Measurements from ENCODE around the gene TSFM.
"Not testable (repeated sequence)": the region's sequence is repeated elsewhere in the genome, so short reads cannot be mapped to it uniquely, and the experiment has no call there.

TSFM gene

DNA sequence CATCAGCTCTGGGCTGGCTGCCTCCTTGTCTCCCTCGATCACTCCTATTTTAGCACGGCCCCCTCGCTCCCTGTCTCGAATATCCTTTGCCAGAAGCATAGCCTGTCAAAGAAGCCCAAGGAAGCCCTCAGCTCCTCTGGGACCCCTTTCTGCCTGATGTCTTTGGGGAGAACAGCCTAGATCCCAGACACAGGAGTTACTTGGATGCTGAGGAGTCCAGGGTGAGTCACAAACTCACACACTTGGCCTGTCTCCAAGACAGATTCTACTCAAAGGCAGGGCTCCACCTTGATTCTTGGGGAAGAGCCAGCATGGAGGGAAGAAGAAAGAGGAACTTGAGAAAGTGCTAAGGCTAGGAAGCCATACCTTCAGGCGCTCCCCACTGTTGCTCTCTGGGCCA lies 27.9 kb downstream of the TSFM start:
- DNase-seq (no peak), ATAC-seq (no peak)
- H3K4me1 Mint-ChIP-seq, result peaks cover 4% of the 10 kb centered on the region
- H3K9me3 Mint-ChIP-seq, result no peaks in the 10 kb centered on the region
- no peak overlapping the region for H3K4me3 Mint-ChIP-seq
- peak overlapping the region; percentile 43 to 76 for H3K27ac Mint-ChIP-seq
- H3K27me3 Mint-ChIP-seq, result no peaks in the 10 kb centered on the region

DNA sequence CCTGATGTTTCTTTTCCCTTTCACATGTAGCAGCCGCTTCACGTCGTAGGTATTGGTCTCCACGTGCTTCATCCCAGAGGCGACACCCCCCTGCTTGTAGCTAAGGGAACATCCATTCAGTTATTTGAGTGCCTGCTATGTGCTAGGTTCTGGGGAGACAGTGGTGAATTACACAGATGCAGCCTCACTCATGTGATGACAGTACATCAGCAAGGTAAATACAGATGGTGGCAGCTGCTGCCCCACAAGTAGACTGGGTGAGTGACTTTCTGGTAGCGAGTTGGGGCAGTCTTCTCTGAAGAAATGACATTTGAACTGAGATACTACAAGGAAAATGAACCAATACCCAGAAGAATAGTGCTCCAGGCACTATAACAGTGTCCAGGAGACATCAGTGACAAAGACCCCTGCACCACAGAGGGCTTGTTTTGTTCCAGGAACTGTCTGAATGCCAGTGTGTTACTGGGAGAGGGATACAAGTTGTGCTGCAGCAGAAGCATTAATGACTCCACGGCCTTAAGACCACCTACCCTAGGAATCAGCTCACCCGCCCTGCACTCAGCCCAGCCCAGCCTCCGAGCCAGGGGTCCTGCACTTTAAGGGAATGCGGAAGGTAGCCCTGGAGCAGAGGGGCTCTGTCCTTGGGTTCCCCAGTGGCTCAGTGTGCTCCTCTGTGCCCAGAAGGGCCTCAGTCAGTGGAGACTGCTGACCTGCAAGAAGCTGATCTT lies 28.6 kb downstream of the TSFM start:
- Mint-ChIP-seq H3K27ac (peak overlapping the region in 1 of 2 donors; percentile 76), H3K4me3 (no peak overlapping the region), H3K27me3 (no peaks in the 10 kb centered on the region), H3K4me1 (peaks cover 4% of the 10 kb centered on the region), H3K9me3 (no peaks in the 10 kb centered on the region)
- no peak for ATAC-seq
- no peak for DNase-seq

DNA sequence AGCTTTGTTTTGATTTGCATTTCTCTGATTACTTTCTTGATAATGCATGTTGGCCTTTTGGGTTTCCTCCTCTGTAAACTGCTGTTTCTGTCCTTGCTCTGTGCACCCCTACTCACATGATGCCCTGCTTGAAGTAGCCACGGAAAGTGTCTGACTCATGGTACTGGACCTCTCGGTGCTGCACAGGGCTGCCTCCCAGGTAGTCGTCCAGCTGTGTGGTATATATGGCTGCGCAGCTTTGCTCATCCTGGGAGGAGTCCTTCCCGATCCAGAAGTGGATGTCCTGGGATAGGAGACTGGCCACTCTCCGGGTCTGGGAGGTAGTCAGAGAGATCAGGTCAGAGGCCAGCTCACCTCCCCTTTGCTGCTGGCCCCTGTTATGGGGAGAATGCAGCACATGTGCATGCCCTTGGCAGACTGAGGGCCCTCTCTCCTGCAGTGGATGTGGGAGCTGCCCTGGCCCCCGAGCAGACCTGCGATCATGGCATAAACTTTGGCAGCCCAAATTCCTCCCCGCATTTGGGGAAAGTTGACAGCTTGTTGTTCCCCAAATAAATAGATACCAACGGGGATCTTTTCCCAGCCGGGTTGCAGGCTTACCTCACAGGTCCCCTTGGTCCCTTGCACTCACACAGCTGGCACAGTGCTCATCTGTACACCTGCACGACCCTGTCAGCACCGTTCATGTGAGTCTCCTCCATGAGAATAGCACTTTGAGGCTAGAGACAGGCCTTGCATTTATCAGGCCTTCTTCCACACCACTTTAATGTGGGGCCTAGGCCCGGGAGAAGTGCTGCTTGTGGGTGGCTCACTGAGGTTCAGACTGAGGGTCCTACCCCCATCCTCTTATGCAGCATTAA lies 30.8 kb downstream of the TSFM start:
- Mint-ChIP-seq H3K9me3 (no peaks in the 10 kb centered on the region), H3K27me3 (no peaks in the 10 kb centered on the region), H3K4me3 (no peak overlapping the region), H3K4me1 (peaks cover 4% of the 10 kb centered on the region), H3K27ac (peak overlapping the region in 1 of 2 donors; percentile 50)
- ATAC-seq, result no peak
- DNase-seq, result no peak

DNA sequence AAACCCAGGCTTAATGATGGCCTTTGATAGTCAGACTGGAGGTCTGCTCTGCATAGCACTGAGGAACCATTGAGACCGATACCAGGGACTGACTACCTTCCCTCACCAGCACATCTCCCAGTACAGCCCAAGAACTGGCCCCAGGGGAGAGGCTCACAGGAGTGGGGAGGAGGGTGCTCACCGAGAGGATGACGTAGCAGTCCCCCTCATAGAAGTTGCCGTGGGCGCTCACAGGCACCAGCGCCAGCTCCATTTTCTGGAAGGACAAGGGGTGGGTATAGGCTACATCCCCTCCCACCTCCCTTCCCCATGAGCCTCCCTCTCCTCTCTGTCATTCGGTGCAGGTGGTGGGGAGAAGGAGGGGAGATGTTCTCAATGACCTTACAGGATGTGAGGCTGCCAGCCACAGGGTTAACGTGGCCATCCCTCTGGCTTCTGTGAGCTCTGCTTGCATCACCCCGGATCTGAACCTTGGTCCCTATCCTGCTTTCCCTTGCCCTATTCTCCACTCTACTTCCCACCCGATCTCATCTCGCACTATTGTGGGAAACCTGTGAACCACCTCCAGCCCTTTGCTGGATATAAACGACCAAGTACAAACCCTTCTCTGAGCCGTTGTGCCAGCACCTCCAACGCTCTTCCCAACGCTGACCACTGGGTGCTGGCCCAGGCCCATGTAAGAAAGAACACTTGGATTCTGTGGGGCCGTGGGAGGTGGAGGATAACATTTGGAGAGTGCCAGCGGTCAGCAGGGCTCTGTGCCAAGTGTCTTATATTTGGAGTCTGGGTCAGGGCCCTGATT lies 31.6 kb downstream of the TSFM start:
- ATAC-seq, result peak; percentile 27
- peak overlapping the region in 1 of 2 donors; percentile 11 for H3K4me3 Mint-ChIP-seq
- H3K9me3 Mint-ChIP-seq, result no peaks in the 10 kb centered on the region
- H3K4me1 Mint-ChIP-seq, result peaks cover 4% of the 10 kb centered on the region
- H3K27ac Mint-ChIP-seq, result peak overlapping the region; percentile 37 to 75
- DNase-seq, result no peak
- no peaks in the 10 kb centered on the region for H3K27me3 Mint-ChIP-seq

DNA sequence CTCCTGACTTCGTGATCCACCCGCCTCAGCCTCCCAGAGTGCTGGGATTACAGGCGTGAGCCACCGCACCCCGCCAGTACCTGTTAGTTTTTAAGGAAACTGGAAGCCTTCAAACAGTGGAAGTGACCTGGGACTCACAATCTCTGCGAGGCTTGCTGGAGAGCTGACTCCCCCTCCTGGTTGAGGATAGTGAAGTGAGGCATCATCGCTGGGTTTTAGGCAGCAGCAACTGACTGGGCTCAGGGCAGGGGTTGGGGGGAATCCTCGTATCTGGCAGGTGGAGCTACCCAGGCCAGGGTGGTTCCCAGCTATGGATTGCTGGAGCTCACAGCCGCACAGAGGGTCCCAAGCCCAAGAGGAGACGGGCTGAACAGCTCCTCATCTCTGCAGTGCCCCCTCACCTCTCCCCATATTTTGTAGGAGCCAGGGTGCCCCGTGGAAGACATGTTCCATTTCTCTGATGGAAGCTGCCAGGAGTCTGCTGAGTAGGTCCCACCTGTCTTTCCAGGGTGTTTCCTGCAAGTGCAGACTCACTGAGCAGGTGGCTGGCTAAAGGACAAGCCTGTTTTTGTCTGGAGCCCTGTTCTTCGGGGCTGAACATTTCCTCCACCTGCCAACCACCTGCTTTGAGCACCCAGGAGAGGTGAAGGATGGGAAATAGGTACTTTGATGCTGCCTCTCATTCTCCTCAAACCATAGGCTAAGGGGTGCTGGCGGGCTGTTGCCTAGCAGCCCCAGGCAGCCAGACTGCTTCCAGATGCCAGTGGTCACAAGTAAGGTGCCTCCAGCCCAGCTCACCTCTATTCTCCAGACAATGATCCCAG lies 32.8 kb downstream of the TSFM start:
- Mint-ChIP-seq H3K4me1 (peaks cover 4% of the 10 kb centered on the region), H3K27me3 (no peaks in the 10 kb centered on the region), H3K27ac (peak overlapping the region in 1 of 2 donors; percentile 59), H3K9me3 (no peaks in the 10 kb centered on the region), H3K4me3 (no peak overlapping the region)
- ATAC-seq (no peak), DNase-seq (no peak)

DNA sequence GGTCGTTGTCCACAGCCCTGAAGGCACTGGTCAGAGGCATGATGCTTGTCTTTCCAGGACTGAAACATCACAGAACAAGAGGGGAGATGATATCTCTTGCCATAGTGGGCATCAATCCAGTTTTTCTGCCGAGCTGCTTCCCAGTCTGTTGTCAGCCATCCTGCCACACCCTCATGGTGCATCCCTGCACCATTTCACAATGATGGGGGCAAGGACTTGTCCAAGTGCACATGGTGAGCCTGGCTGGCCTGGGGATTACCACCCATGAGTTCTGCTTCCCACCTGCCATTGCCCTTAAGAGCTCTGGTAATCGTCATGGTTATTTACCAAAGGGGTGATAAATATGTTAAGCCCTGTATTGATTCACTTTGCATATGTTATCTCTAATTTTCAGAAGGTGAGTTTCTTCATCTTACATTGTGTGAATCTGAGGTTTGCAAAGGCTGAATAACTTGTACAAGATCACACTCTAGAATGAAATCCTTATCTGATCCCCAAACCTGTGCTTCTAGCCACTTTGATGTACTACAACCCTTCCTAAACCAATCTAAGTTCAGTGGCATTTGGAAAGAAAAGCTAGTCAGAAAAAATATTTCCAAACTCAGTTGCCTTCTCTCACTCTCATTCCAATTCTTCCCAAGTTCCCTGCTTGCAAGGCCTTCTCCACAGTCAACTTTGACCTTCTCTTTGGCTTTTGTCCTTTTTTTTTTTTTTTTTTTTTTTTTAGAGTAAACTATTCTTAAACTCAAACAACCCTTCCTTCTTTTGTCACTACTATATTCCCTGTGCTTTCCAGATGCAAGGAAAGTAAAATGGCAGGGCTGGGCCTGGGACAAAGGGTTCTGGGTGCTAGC lies 33.6 kb downstream of the TSFM start:
- Mint-ChIP-seq H3K4me3 (no peak overlapping the region), H3K27me3 (no peaks in the 10 kb centered on the region), H3K9me3 (no peaks in the 10 kb centered on the region), H3K4me1 (peaks cover 8% of the 10 kb centered on the region), H3K27ac (peak overlapping the region in 1 of 2 donors; percentile 59)
- ATAC-seq, result no peak
- DNase-seq, result no peak

DNA sequence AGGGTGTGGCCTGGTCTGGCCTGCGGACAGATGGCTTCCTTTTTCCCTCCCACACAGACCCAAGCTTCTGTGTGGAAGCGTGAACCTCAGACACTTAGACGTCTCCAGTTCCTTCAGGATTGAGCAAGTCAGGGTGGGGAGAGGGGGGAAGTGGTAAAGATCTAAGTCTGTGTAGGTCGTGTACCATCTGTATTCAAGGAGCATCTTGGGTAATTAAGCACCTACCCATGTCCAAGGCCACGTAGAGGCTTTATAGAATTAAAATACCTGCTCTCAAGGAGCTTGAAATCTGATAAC lies 34.2 kb downstream of the TSFM start:
- Mint-ChIP-seq H3K4me3 (no peak overlapping the region), H3K9me3 (no peaks in the 10 kb centered on the region), H3K4me1 (peaks cover 8% of the 10 kb centered on the region), H3K27ac (peak overlapping the region in 1 of 2 donors; percentile 59), H3K27me3 (no peaks in the 10 kb centered on the region)
- DNase-seq (no peak), ATAC-seq (no peak)

DNA sequence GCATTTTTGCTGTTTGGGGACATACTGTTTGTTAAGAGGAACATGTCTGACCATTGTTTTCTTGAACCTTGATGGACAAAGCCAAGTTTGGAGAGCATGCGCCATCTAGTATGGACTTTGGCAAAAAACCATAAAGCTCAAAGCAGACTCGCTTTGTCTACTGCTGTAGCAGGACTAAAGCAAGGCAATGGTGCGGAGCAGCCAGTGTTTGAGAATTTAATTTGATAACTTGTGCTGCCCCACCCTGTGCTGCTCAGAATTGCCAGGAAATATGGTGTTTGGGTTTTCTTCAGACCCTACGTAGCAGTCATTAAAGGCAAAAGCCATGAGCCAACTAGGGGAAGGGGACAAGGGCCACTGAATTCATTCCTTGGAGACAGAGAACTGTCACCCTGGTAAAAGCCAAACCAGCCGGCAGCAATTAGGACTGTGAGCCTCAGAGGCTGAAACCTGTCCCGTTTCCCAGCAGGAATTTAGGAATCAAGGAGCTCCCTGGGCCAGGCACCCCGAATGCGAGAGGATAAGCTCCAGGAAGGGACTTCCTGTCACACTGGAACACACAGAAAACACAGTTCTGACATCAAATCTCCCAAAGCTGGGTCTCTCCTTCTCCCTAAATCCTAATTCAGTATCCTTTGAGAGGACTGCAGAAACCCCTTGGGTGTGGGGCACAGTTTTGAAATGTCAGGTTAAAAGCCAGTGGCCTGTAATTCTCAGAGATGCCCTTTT lies 34.8 kb downstream of the TSFM start:
- no peaks in the 10 kb centered on the region for H3K9me3 Mint-ChIP-seq
- H3K27me3 Mint-ChIP-seq, result no peaks in the 10 kb centered on the region
- peaks cover 8% of the 10 kb centered on the region for H3K4me1 Mint-ChIP-seq
- no peak for ATAC-seq
- no peak overlapping the region for H3K27ac Mint-ChIP-seq
- no peak overlapping the region for H3K4me3 Mint-ChIP-seq
- DNase-seq, result no peak

DNA sequence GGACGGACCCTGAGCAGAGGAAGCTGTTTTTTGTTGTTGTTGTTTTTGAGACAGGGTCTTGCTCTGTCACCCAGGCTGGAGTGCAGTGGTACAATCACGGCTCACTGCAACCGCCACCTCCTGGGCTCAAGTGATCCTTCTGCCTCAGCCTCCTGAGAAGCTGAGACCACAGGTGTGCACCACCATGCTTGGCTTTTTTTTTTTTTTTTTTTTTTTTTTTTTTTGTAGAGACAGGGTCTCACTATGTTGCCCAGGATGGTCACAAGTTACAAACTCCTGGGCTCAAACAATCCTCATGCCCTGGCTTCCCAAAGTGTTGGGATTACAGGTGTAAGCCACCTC lies 35.4 kb downstream of the TSFM start:
- not testable (repeated sequence) for H3K27me3 Mint-ChIP-seq, DNase-seq, H3K4me3 Mint-ChIP-seq, ATAC-seq, H3K9me3 Mint-ChIP-seq, H3K27ac Mint-ChIP-seq, H3K4me1 Mint-ChIP-seq

DNA sequence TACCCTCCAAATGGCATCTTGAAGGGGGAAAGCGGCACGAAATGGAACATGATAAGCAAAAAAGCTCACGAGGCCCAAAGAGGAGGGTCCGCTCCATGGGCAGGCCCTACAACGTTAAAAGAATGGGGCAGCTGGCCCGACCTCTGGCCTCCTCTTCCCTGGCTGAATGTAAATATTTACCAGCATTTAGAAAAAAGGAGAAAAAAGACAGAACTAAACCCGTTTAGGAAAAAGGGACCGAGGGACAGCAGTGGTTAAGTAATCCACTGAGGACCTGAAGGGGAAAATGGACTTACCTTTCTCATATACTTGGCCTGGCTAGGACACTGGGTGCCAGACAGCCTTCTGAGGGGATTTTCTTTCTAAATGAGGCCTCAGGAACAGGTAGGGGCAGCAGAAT lies 37.5 kb downstream of the TSFM start:
- not testable (repeated sequence) for H3K9me3 Mint-ChIP-seq, H3K4me1 Mint-ChIP-seq, H3K27me3 Mint-ChIP-seq, DNase-seq, H3K4me3 Mint-ChIP-seq, ATAC-seq, H3K27ac Mint-ChIP-seq

DNA sequence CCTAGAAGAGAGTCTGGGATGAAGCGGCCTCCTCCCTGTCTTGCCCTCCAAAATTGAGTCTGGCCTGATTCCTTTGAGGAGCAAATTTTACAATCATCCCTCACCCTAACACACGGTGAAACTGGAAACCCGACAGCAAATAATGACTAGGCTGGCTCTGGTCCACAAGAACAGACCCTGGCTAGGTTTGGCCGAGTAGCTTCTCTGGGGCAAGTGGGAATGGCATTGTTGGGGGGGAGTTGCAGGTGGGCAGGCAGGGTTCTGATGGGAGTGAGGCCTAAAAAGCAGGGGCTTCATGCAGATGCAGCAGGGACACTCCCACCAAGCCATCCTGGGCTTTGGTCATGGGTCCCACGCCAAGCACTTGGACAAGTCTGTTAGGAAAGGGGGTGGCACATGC lies 38.4 kb downstream of the TSFM start:
- not testable (repeated sequence) for H3K9me3 Mint-ChIP-seq, ATAC-seq, H3K4me1 Mint-ChIP-seq, DNase-seq, H3K4me3 Mint-ChIP-seq, H3K27me3 Mint-ChIP-seq
- peak overlapping the region; percentile 22 to 76 for H3K27ac Mint-ChIP-seq

DNA sequence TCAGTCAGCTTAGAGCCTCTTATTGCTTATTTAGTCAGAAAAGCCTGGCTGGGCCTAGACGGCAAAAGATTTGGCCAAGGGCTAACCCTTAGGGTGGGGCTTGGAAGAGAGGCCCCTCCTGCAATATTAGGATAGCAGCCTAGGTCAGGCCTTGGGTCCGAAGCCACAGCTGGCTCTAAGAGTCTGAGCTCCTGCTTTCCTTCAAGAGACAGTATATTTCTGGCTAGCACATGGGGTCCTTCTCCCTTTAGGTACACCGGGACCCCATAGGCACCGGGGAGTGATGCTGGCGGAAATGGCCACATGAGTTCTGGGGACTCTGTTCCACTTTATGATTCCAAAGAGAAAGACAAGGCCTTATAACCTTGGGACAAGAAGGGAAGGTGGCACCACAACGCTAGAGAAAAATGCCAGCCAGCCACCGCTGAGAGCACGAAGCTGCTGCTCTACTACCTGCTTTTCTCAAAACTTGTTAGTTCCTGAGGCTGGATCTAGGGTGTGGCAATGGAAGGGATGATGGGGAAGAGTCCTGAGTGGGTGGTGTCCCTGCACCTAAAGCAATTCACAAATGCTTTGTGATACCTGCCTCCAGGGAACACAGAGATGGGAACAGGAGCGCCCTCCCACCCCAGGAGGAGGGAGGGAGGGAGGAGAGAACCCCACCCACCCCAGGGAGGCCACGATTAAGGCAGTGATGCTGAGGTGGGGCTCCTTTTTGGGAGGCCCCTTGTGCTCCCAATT lies 39.1 kb downstream of the TSFM start:
- Mint-ChIP-seq H3K4me3 (no peak overlapping the region), H3K9me3 (no peaks in the 10 kb centered on the region), H3K4me1 (peaks cover 4% of the 10 kb centered on the region), H3K27me3 (no peaks in the 10 kb centered on the region), H3K27ac (peak overlapping the region in 1 of 2 donors; percentile 84)
- ATAC-seq (no peak), DNase-seq (no peak)

DNA sequence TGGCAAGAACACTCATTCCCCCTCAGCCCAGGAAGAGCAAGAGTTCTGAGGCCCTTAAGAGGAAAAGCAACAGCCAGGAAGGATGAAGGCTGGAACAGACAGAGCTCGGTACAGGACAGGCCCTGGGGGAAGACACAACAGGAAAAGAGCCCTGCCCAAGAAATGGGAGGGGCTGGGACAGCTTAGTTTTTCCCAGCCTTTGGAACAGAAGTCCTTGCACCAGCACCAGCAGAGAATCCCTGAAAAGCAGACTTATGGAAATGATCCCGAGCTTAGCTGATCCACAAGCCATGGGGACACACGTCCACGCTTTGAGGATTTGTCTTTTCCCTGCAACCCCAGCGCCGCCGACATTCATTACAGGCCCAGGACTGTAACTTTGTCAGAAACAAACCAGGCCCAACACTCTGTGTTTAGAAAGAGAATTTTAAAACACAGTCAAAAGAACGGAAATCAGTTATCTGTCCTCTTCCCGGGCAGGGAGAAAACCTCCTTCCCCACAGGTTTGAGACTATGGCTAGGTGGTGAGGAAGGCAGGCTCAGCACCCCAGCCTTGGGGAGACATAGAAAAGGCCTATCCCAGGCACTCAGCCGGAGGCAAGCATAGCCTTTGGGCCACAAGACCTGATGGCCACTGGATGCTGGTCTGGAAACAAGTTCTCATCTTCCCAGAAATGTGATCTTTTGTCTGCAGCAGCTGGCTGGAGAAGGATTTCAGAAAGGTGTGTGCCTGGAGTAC lies 40.0 kb downstream of the TSFM start:
- no peaks in the 10 kb centered on the region for H3K27me3 Mint-ChIP-seq
- H3K4me1 Mint-ChIP-seq, result peaks cover 10% of the 10 kb centered on the region
- no peak for ATAC-seq
- no peaks in the 10 kb centered on the region for H3K9me3 Mint-ChIP-seq
- H3K27ac Mint-ChIP-seq, result peak overlapping the region; percentile 72 to 74
- DNase-seq, result no peak
- no peak overlapping the region for H3K4me3 Mint-ChIP-seq
